IMR-90 (cell line): ENCODE measurements around the gene NALCN.

Experiments
- BHLHE40 ChIP-seq: fragments of 150-350 bp; IDR thresholded peaks from 2 replicates; pipeline ENCODE4 v1.6.1; 2016; ENCODE audit warnings: mild to moderate bottlenecking, low read depth, low read length
- CHD1 ChIP-seq: IDR thresholded peaks from 2 replicates; pipeline ENCODE4 v1.6.1; 2012; ENCODE audit warnings: low read depth, low read length, improper control_type of control experiment
- CTCF ChIP-seq: conservative IDR thresholded peaks from 2 replicates; pipeline ENCODE4 v1.5.1; 2012; ENCODE audit warnings: mild to moderate bottlenecking, low read depth, low read length, improper control_type of control experiment
- ELK1 ChIP-seq: fragments of 150-350 bp; IDR thresholded peaks from 2 replicates; pipeline ENCODE4 v1.6.1; 2016; ENCODE audit warnings: low read depth, mild to moderate bottlenecking, low read length, moderate library complexity, borderline replicate concordance
- MAFK ChIP-seq: IDR thresholded peaks from 2 replicates; pipeline ENCODE4 v1.6.1; 2012; ENCODE audit warnings: low read depth, low read length, improper control_type of control experiment
- MAZ ChIP-seq: IDR thresholded peaks from 2 replicates; pipeline ENCODE4 v1.6.1; 2012; ENCODE audit warnings: low read depth, mild to moderate bottlenecking, low read length, improper control_type of control experiment, moderate library complexity, borderline replicate concordance
- MXI1 ChIP-seq: IDR thresholded peaks from 2 replicates; pipeline ENCODE4 v1.6.1; 2012; ENCODE audit warnings: low read depth, mild to moderate bottlenecking, low read length, moderate library complexity, borderline replicate concordance
- POLR2A ChIP-seq: IDR thresholded peaks from 2 replicates; pipeline ENCODE4 v1.6.1; 2012; ENCODE audit warnings: mild to moderate bottlenecking, low read depth, low read length
- RAD21 ChIP-seq: IDR thresholded peaks from 2 replicates; pipeline ENCODE4 v1.6.1; 2012; ENCODE audit warnings: low read length, improper control_type of control experiment
- RCOR1 ChIP-seq: IDR thresholded peaks from 2 replicates; pipeline ENCODE4 v1.6.1; 2012; ENCODE audit warnings: mild to moderate bottlenecking, low read length, improper control_type of control experiment; ENCODE audit not compliant: insufficient replicate concordance
- RFX5 ChIP-seq: IDR thresholded peaks from 2 replicates; pipeline ENCODE4 v1.8.0; 2012; ENCODE audit warnings: low read depth, mild to moderate bottlenecking, low read length, moderate library complexity
- SMC3 ChIP-seq: fragments of 150-350 bp; IDR thresholded peaks from 2 replicates; pipeline ENCODE4 v1.6.1; 2016; ENCODE audit warnings: low read depth, mild to moderate bottlenecking, antibody characterized with exemption, low read length, moderate library complexity
- USF2 ChIP-seq: fragments of 150-350 bp; IDR thresholded peaks from 2 replicates; pipeline ENCODE4 v1.6.1; 2017; ENCODE audit warnings: mild to moderate bottlenecking, antibody characterized with exemption, low read length, low read depth

- no peak for TF ChIP-seq MAFK
- TF ChIP-seq CTCF: no peak
- TF ChIP-seq BHLHE40: no peak
- TF ChIP-seq MXI1: no peak
- no peak for TF ChIP-seq POLR2A
- TF ChIP-seq USF2: no peak
- no peak for TF ChIP-seq ELK1
- no peak for TF ChIP-seq SMC3
- TF ChIP-seq MAZ: no peak
- TF ChIP-seq RAD21: no peak
- no peak for TF ChIP-seq RFX5
- no peak for TF ChIP-seq RCOR1
- TF ChIP-seq CHD1: no peak
Measured at GRCh38 chr13:101049166-101049850, 367.0 kb downstream of the NALCN start.
